Measurements from ENCODE around the gene TMEM120B. TPM values are rescaled to one million over a fixed set of nuclear protein-coding genes. Genes with fewer than 3 reads are reported as not detected.
"Not testable (repeated sequence)": the region's sequence is repeated elsewhere in the genome, so short reads cannot be mapped to it uniquely, and the experiment has no call there.

Gene TMEM120B
- total RNA-seq, 4 donors from 2014 or later, result 3.5 to 7.2 (median 5.1) TPM

- DNase-seq (ENCODE audit: low spot score in 2 of 2), result no peak
- WGBS, 2 donors, result 88 to 90% methylated on average over 5 of the region's 5 CpGs
- TF ChIP-seq POLR2A (IDR thresholded peaks at IDR 0.05) (no peak), CTCF (IDR thresholded peaks at IDR 0.05) (no peak)
- intact Hi-C loops (cut with DNase I; ENCODE audit: low total_unique reads), result no loop called here
- no peak overlapping the region for H3K4me3 ChIP-seq (ENCODE audit: low read depth, poor library complexity, severe bottlenecking)
Observed at GRCh38 chr12:121676190-121676589, 36.4 kb upstream of the TMEM120B start.

- 90 to 91% methylated on average over 3 of the region's 3 CpGs for WGBS, 2 donors
- TF ChIP-seq CTCF (IDR thresholded peaks at IDR 0.05) (no peak), POLR2A (IDR thresholded peaks at IDR 0.05) (no peak)
- DNase-seq (ENCODE audit: low spot score in 2 of 2), result no peak
- intact Hi-C loops (cut with DNase I; ENCODE audit: low total_unique reads), result no loop called here
- no peak overlapping the region for H3K4me3 ChIP-seq (ENCODE audit: low read depth, poor library complexity, severe bottlenecking)
Observed at GRCh38 chr12:121678305-121678704, 34.2 kb upstream of the TMEM120B start.

- no peak for DNase-seq (ENCODE audit: low spot score in 2 of 2)
- no peak overlapping the region for H3K4me3 ChIP-seq (ENCODE audit: low read depth, poor library complexity, severe bottlenecking)
- intact Hi-C loops (cut with DNase I; ENCODE audit: low total_unique reads), result no loop called here
- TF ChIP-seq CTCF (IDR thresholded peaks at IDR 0.05), result no peak
- TF ChIP-seq POLR2A (IDR thresholded peaks at IDR 0.05), result no peak
- 52 to 57% methylated on average over 9 of the region's 9 CpGs for WGBS, 2 donors
Observed at GRCh38 chr12:121678716-121679300, 33.7 kb upstream of the TMEM120B start.

- 51 to 55% methylated on average over 13 of the region's 13 CpGs for WGBS, 2 donors
- H3K4me3 ChIP-seq (ENCODE audit: low read depth, poor library complexity, severe bottlenecking); DNase-seq (ENCODE audit: low spot score in 2 of 2): not testable (repeated sequence)
- intact Hi-C loops (cut with DNase I; ENCODE audit: low total_unique reads), result loop anchor here (5.0 kb wide), 1 partner anchor 127 kb away; no protein-coding TSS in a partner anchor
Observed at GRCh38 chr12:121679661-121680197, 32.8 kb upstream of the TMEM120B start.

GRCh38 chr12:121688966-121689365, 23.6 kb upstream of the TMEM120B start:
- WGBS, 2 donors, result 67 to 73% methylated on average over 3 of the region's 3 CpGs
- TF ChIP-seq CTCF (IDR thresholded peaks at IDR 0.05), result no peak
- TF ChIP-seq POLR2A (IDR thresholded peaks at IDR 0.05), result no peak
- intact Hi-C loops (cut with DNase I; ENCODE audit: low total_unique reads), result no loop called here

GRCh38 chr12:121689430-121689829, 23.1 kb upstream of the TMEM120B start:
- intact Hi-C loops (cut with DNase I; ENCODE audit: low total_unique reads), result no loop called here
- WGBS, 2 donors, result 94 to 98% methylated on average over 2 of the region's 2 CpGs
- TF ChIP-seq CTCF (IDR thresholded peaks at IDR 0.05) (no peak), POLR2A (IDR thresholded peaks at IDR 0.05) (no peak)
- no peak overlapping the region for H3K4me3 ChIP-seq (ENCODE audit: low read depth, poor library complexity, severe bottlenecking)
- no peak for DNase-seq (ENCODE audit: low spot score in 2 of 2)

More at GRCh38 chr12:121688966-121689365, 23.6 kb upstream of the TMEM120B start:
- no peak overlapping the region for H3K4me3 ChIP-seq (ENCODE audit: low read depth, poor library complexity, severe bottlenecking)
- no peak for DNase-seq (ENCODE audit: low spot score in 2 of 2)

- H3K4me3 ChIP-seq (ENCODE audit: low read depth, poor library complexity, severe bottlenecking); intact Hi-C loops (cut with DNase I; ENCODE audit: low total_unique reads): not testable (repeated sequence)
- 67 to 76% methylated on average over 3 of the region's 3 CpGs for WGBS, 2 donors
Observed at GRCh38 chr12:121692744-121693143, 19.8 kb upstream of the TMEM120B start.

More at GRCh38 chr12:121692744-121693143, 19.8 kb upstream of the TMEM120B start:
- DNase-seq (ENCODE audit: low spot score in 2 of 2), result not testable (repeated sequence)

Measured in lower leg skin (tissue), 4 donors.